Endothelial cell of umbilical vein (primary cell): ENCODE measurements around the gene B4GALNT3.

ENCODE experiments used
- EZH2 ChIP-seq: IDR thresholded peaks from 2 replicates; pipeline ENCODE4 v1.6.1; 2012; ENCODE audit warnings: borderline replicate concordance, low read depth, mild to moderate bottlenecking, moderate library complexity, low read length, inconsistent platforms; ENCODE audit not compliant: severe bottlenecking
- GATA2 ChIP-seq: IDR thresholded peaks from 2 replicates; pipeline ENCODE4 v1.7.0; 2011; ENCODE audit warnings: low read depth, mild to moderate bottlenecking, moderate library complexity, mixed read lengths, low read length; ENCODE audit not compliant: insufficient read length, insufficient read depth
- JUN ChIP-seq: IDR thresholded peaks from 2 replicates; pipeline ENCODE4 v1.6.1; 2011; ENCODE audit warnings: borderline replicate concordance, low read depth; ENCODE audit not compliant: insufficient read length, insufficient read depth
- MYC ChIP-seq: IDR thresholded peaks from one replicate; pipeline ENCODE4 v1.6.1; 2011; ENCODE audit warnings: mild to moderate bottlenecking, low read depth, low read length
- POLR2A ChIP-seq: IDR thresholded peaks from 2 replicates; pipeline ENCODE4 v1.6.1; 2012; ENCODE audit warnings: low read depth, mild to moderate bottlenecking, control low read depth, low read length
- POLR2AphosphoS5 ChIP-seq: IDR thresholded peaks from 2 replicates; pipeline ENCODE4 v1.6.1; 2012; ENCODE audit warnings: low read depth, mild to moderate bottlenecking, control low read depth, low read length, moderate library complexity; ENCODE audit not compliant: insufficient read depth
- TF ChIP-seq, protein P1 (sequence below), 2 donors: IDR thresholded peaks; 1 replicate in 1 of 2; 2 replicates in 1 of 2; pipeline ENCODE4 v1.5.1; 2011; ENCODE audit warnings: low read length in 2 of 2, mild to moderate bottlenecking in 2 of 2, moderate library complexity in 2 of 2, control low read depth in 1 of 2, inconsistent platforms in 1 of 2, low read depth in 1 of 2; ENCODE audit not compliant: insufficient read depth in 1 of 2; ENCODE audit errors: extremely low read depth in 1 of 2
- TF ChIP-seq, protein P2 (sequence below): IDR thresholded peaks from 2 replicates; pipeline ENCODE4 v1.6.1; 2011; ENCODE audit not compliant: insufficient read depth, insufficient read length

DNA sequence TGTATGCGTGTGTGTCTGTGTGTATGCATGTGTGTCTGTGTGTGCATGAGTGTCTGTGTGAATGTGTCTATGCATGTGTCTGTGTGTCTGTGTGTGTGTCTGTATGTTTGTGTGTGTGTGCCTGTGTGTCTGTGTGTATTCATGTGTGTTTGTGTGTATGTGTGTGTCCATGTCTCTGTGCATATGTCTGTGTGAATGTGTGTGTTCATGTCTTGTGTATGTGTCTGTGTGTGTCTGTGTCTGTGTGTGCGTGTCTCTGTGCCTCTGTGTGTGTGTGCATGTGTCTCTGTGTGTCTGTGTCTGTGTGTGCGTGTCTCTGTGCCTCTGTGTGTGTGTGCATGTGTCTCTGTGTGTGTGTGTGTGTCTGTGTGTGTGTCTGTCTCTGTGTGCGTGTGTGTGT, 121.1 kb downstream of the B4GALNT3 start:
- TF ChIP-seq JUN (no peak), EZH2 (no peak), POLR2A (no peak), POLR2AphosphoS5 (no peak), GATA2 (no peak), MYC (no peak)
- TF ChIP-seq, protein P1, sequence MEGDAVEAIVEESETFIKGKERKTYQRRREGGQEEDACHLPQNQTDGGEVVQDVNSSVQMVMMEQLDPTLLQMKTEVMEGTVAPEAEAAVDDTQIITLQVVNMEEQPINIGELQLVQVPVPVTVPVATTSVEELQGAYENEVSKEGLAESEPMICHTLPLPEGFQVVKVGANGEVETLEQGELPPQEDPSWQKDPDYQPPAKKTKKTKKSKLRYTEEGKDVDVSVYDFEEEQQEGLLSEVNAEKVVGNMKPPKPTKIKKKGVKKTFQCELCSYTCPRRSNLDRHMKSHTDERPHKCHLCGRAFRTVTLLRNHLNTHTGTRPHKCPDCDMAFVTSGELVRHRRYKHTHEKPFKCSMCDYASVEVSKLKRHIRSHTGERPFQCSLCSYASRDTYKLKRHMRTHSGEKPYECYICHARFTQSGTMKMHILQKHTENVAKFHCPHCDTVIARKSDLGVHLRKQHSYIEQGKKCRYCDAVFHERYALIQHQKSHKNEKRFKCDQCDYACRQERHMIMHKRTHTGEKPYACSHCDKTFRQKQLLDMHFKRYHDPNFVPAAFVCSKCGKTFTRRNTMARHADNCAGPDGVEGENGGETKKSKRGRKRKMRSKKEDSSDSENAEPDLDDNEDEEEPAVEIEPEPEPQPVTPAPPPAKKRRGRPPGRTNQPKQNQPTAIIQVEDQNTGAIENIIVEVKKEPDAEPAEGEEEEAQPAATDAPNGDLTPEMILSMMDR (IDR thresholded peaks at IDR 0.05; ENCODE audit: extremely low read depth in 1 of 2, insufficient read depth in 1 of 2, low read depth in 1 of 2, low read length in 2 of 2) = no peak
- TF ChIP-seq, protein P2, sequence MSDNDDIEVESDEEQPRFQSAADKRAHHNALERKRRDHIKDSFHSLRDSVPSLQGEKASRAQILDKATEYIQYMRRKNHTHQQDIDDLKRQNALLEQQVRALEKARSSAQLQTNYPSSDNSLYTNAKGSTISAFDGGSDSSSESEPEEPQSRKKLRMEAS = no peak
